Aorta (tissue), 5 donors: ENCODE measurements around the gene SULT6B1. TPM values are rescaled to one million over a fixed set of nuclear protein-coding genes. Genes with fewer than 3 reads are reported as not detected.
A peak's percentile ranks its signal among the peaks of the same experiment; 100 is the strongest.
"Not testable (repeated sequence)": the region's sequence is repeated elsewhere in the genome, so short reads cannot be mapped to it uniquely, and the experiment has no call there.

Source experiments
- ATAC-seq: fragments of 200-7000 bp; cut with Tn5 transposase; one replicate; pipeline ENCODE4 v1.9.1; 2022; ENCODE audit warnings: moderate library complexity; ENCODE audit not compliant: low FRiP score
- DNase-seq, 2 donors: peaks; one replicate each; pipeline ENCODE4 v3.0.0-alpha.2; 2020
- H3K27ac ChIP-seq, 2 donors: one replicate each; pipeline ENCODE4 v1.5.1; 2013; ENCODE audit warnings: low read length in 2 of 2, mild to moderate bottlenecking in 2 of 2, moderate library complexity in 2 of 2, control low read depth in 1 of 2, inconsistent platforms in 1 of 2, low read depth in 1 of 2
- H3K27me3 ChIP-seq, 2 donors: one replicate each; pipeline ENCODE4 v1.6.1; 2013; ENCODE audit warnings: control low read depth in 1 of 2, low read length in 1 of 2, mild to moderate bottlenecking in 1 of 2, moderate library complexity in 1 of 2; ENCODE audit not compliant: insufficient read depth in 2 of 2, control insufficient read depth in 1 of 2
- H3K36me3 ChIP-seq, 2 donors: one replicate each; pipeline ENCODE4 v1.6.1; 2013; ENCODE audit warnings: control low read depth in 1 of 2, low read length in 1 of 2, mild to moderate bottlenecking in 1 of 2; ENCODE audit not compliant: insufficient read depth in 2 of 2, control insufficient read depth in 1 of 2
- H3K4me1 ChIP-seq, 2 donors: one replicate each; pipeline ENCODE4 v1.6.1; 2013; ENCODE audit warnings: low read length in 2 of 2, control low read depth in 1 of 2, mild to moderate bottlenecking in 1 of 2, moderate library complexity in 1 of 2; ENCODE audit not compliant: insufficient read depth in 2 of 2, control insufficient read depth in 1 of 2
- H3K4me3 ChIP-seq, 2 donors: one replicate each; pipeline ENCODE4 v1.5.1; 2013; ENCODE audit warnings: low read length in 2 of 2, control low read depth in 1 of 2, mild to moderate bottlenecking in 1 of 2
- H3K9me3 ChIP-seq: one replicate; pipeline ENCODE4 v1.6.1; 2013; ENCODE audit warnings: mild to moderate bottlenecking, low read length; ENCODE audit not compliant: control insufficient read depth
- WGBS, 2 donors: extraction: QIAGEN DNeasy Blood & Tissue Kit; methylation state at CpG; one replicate each; pipeline ENCODE4 v1.1.7; 2013; 5-methylcytosine and 5-hydroxymethylcytosine counted together
- intact Hi-C, 2 donors: fragments of 100-400 bp; cut with DNase I; formaldehyde crosslinking; loops; one replicate each; pipeline versions ENCODE4 v1.14.2 to v1.15.0; 2022
- polyA plus RNA-seq, 2 donors: library from polyadenylated mRNA; stranded (reverse); fragments of 200-250 nt; gene quantifications; one replicate each; pipeline ENCODE4 v1.2.3, GENCODE V29; 2013
- total RNA-seq, 2 donors: library from RNA; stranded (reverse); fragmentation: NEBNext Ultra II Directional; extraction: Animal tissue kit (Norgen Biotek cat#: 25700); gene quantifications; one replicate each; pipeline ENCODE4 v1.2.1, GENCODE V29; 2021
- donor health status: healthy with polysubstance abuse.
- donor health status: Bipolar disorder and iron deficiency.
- donor health status: DM: no; HTN: no; CAD: no.
- donor health status: DM: no; HTN: no; CAD: no.
- donor health status: DM: yes; HTN: yes; CAD: no.

The SULT6B1 gene
- total and polyA plus RNA-seq, 4 donors, result not detected

DNA sequence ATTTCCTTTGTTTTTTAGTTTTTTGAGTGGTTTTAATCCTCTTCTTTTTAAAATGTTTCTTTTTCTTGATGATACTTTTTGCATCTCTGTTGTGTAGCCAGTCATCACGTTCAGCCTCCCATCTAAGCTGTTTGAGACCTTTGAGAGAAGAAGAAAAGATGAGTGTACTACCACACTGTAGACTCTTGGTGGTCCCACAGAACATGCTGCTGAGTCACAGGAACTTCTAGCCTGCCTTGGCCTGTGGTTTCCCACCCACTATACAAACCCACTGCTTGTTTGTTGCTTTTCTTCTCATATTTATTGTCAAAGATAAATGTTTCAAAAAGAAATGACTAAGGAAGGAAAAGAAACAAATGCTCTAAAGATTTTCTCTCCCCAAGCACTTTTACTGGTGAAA lies 13.3 kb upstream of the SULT6B1 start:
- ATAC-seq (no peak), DNase-seq (no peak)
- 94 to 95% methylated on average over 1 of the region's 1 CpG for WGBS, 2 donors
- Histone ChIP-seq H3K9me3 (peaks cover 2% of the 10 kb centered on the region), H3K4me3 (no peak overlapping the region), H3K36me3 (peaks cover 3 to 7% of the 10 kb centered on the region in 2 donors), H3K27ac (no peak overlapping the region), H3K27me3 (no peaks in the 10 kb centered on the region), H3K4me1 (no peaks in the 10 kb centered on the region)
- intact Hi-C loops, result no loop called here

DNA sequence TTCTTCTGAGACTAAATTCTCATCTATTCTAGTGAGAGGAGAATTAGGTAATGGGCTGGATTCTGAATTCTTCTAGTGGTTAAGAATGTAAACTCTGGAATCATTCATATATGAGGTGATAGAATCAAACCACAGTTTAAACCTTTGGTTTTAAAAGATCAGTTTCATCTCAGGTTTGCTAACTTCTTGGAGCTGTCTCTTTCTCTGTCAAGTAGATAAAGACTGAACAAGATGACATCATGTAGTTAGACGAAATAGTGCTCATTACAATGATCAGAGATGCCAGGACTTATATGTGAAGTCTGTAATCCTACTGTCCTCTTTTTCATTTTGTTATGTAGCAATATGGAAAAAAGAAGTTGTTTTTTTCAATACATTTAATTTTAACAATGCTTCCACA lies 12.7 kb upstream of the SULT6B1 start:
- Histone ChIP-seq H3K9me3 (peaks cover 2% of the 10 kb centered on the region), H3K4me3 (no peak overlapping the region), H3K27ac (no peak overlapping the region), H3K4me1 (no peaks in the 10 kb centered on the region), H3K27me3 (no peaks in the 10 kb centered on the region), H3K36me3 (peaks cover under 1 to 4% of the 10 kb centered on the region in 2 donors)
- ATAC-seq (no peak), DNase-seq (no peak)
- intact Hi-C loops, result no loop called here
- WGBS, 2 donors, result 74 to 76% methylated on average over 1 of the region's 1 CpG

DNA sequence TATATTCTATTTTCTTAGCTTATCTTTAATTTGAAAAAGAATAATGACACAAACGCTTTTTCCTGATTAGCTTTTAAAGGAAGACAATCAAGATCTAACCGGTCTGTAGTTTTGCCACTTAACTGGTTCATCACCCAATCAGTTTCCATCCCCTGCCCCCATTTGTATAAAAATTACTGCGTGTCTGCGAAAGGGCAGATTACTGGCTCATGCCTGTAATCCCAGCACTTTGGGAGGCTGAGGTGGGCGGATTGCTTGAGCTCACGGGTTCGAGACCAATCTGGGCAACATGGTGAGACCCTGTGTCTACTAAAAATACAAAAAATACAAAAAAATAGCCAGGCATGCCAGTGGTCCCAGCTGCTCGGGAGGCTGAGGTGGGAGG lies 10.2 kb upstream of the SULT6B1 start:
- DNase-seq (no peak), ATAC-seq (no peak)
- Histone ChIP-seq H3K9me3 (no peaks in the 10 kb centered on the region), H3K27ac (no peak overlapping the region), H3K27me3 (no peaks in the 10 kb centered on the region), H3K4me3 (no peak overlapping the region), H3K36me3 (peaks cover 0 to 1% of the 10 kb centered on the region in 2 donors), H3K4me1 (no peaks in the 10 kb centered on the region)
- intact Hi-C loops, result no loop called here
- WGBS, 2 donors, result 83 to 85% methylated on average over 8 of the region's 8 CpGs

DNA sequence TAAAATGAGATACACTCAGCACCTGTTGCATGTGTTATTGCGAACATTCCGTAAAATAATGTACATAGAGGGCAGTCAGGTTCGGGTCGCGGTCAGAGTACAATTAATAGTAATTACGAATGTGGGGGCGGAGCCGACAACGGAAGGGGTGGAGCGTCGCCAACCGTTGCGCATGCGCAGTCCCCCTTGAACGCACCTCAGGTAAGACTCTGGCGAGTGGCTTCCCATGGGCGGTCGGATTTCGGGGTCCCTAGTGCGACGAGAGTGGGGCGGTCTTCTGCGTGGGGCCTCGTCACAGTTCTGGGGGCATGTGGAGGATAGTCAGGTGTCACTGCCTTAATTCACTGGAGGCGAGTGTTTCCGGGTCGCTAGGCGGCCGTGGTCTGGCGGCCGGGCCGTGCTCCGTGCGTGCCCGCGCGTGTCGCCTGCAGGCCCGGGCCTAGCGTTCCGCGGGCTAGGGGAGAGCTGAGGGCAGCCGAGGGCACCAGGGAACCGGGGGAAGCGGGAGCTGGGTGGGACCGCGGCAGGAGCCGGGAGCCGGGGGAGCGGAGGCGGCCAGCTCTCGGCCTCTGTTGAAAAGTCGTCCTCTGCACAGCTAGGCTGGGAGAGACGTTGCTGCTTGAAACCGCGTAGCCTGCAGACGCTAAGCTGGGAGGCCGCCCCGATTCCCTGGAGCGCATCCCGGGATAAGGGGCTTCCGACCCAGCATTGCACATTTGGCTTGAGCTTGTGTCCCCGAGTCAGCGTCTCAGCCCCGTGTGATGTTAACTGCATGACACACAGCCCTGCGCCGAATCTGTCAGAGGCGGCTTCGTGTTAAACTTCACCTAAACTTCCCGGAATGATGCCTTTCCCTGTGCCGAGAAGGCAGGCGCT lies 8.1 kb upstream of the SULT6B1 start, which contains the start of gene CEBPZOS:
CEBPZOS (plus strand) TSS at position 177 of the 876 bp plus-strand sequence. CDS start 3,209 bp downstream, outside the sequence.
- Histone ChIP-seq H3K27me3 (no peaks in the 10 kb centered on the region), H3K9me3 (no peaks in the 10 kb centered on the region), H3K4me3 (peak within 1 kb of the TSS; percentile 62 to 74), H3K4me1 (no peaks in the 10 kb centered on the region), H3K36me3 (peaks cover 0 to 1% of the 10 kb centered on the region in 2 donors), H3K27ac (peak within 1 kb of the TSS; percentile 68 to 83)
- intact Hi-C loops, result no loop called here
- peak; percentile 87 to 95 for DNase-seq
- WGBS, 2 donors, result 1% methylated on average over 71 to 72 of the region's 72 CpGs
- peak; percentile 95 for ATAC-seq

DNA sequence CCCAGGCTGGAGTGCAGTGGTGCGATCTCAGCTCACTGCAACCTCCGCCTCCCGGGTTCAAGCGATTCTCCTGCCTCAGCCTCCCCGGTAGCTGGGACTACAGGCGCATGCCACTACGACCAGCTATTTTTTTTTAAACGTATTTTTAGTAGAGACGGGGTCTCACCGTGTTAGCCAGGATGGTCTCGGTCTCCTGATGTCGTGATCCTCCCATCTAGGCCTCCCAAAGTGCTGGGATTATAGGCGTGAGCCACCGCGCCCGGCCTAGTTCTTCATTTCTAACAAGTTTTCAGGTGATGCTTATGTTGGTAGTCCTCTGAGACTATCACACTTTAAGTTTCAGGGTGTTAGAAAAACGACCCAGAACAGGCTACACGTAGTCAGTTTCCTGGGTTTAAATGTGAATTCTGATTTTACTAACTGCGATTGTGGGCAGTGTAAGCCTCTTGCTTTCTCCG lies 7.4 kb upstream of the SULT6B1 start:
- ATAC-seq, H3K36me3 ChIP-seq, intact Hi-C loops, H3K9me3 ChIP-seq, H3K4me1 ChIP-seq, H3K27me3 ChIP-seq, DNase-seq: not testable (repeated sequence)
- Histone ChIP-seq H3K27ac (peak overlapping the region in 1 of 2 donors; percentile 83), H3K4me3 (peak overlapping the region; percentile 62 to 74)
- 83 to 84% methylated on average over 20 of the region's 20 CpGs for WGBS, 2 donors

DNA sequence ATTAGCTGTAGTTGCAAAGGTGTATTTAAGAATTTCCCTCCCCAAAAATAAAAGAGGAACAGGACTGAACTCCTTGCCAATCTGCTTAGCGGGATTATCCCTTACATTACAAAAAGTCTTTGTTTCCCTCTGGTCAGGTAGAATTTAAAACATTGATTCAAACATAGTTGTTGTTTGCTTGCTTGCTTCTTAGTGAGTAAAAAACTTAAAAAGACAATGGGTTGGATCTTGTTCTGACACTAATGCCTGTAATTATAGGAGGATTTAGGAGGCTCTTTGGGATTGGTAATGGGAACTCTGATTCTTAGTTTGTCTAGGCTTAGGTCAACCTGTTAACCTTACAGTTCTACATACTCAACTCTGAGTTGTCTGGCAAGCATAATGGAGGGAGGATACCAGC lies 4.1 kb upstream of the SULT6B1 start:
- intact Hi-C loops, result no loop called here
- 82 to 93% methylated on average over 1 of the region's 1 CpG for WGBS, 2 donors
- H3K4me1 ChIP-seq, result no peaks in the 10 kb centered on the region
- H3K27ac ChIP-seq, result no peak overlapping the region
- DNase-seq (no peak), ATAC-seq (no peak)
- H3K27me3 ChIP-seq, result no peaks in the 10 kb centered on the region
- no peaks in the 10 kb centered on the region for H3K9me3 ChIP-seq
- no peak overlapping the region for H3K4me3 ChIP-seq
- H3K36me3 ChIP-seq, result no peaks in the 10 kb centered on the region

DNA sequence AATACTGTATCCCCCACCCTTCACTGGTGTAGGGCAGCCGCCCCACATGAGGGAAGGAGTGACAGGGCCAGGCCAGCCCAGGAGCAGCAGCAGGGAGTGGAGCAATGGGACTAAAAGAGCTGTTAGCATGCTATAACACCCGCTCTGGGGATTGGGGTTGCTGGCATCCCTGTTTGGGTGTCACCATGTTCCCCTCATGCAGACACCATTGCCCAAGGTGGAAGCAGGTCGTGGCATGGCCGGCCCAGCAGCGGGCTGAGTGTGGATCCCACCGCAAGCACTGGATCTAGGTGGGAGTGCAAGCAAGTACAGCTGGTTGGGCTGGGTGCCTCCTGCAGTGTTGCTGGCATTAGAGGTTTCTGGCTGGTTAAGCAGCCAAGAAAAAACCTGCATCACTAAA lies 3.3 kb upstream of the SULT6B1 start:
- DNase-seq, result no peak
- Histone ChIP-seq H3K27me3 (no peaks in the 10 kb centered on the region), H3K9me3 (no peaks in the 10 kb centered on the region), H3K27ac (no peak overlapping the region), H3K4me3 (no peak overlapping the region), H3K36me3 (no peaks in the 10 kb centered on the region), H3K4me1 (no peaks in the 10 kb centered on the region)
- 75 to 78% methylated on average over 6 of the region's 6 CpGs for WGBS, 2 donors
- intact Hi-C loops, result no loop called here
- no peak for ATAC-seq

DNA sequence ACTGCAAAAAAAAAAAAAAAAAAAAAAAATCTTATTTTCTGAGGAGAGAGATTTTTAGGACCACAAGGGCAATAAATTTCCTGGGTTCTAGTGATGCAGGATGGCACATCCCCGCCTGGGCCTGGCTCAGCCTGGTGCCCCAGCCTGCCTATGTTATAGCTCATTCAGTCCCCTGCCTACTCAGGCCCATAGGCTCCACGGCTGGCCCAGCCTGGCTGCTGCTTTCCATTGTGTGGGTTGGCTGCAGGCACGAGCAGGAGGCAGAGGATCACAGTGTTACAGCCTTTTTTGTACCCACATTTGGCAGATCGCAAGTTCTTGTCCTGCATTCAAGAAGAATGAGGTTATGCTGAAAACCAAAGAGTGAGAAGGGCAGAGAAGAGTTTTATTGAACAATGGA lies 2.8 kb upstream of the SULT6B1 start:
- no peak overlapping the region for H3K27ac ChIP-seq
- ATAC-seq, result no peak
- no peaks in the 10 kb centered on the region for H3K36me3 ChIP-seq
- 36 to 38% methylated on average over 4 of the region's 4 CpGs for WGBS, 2 donors
- intact Hi-C loops, result no loop called here
- no peaks in the 10 kb centered on the region for H3K4me1 ChIP-seq
- no peaks in the 10 kb centered on the region for H3K27me3 ChIP-seq
- H3K4me3 ChIP-seq, result no peak overlapping the region
- DNase-seq, result no peak
- no peaks in the 10 kb centered on the region for H3K9me3 ChIP-seq

DNA sequence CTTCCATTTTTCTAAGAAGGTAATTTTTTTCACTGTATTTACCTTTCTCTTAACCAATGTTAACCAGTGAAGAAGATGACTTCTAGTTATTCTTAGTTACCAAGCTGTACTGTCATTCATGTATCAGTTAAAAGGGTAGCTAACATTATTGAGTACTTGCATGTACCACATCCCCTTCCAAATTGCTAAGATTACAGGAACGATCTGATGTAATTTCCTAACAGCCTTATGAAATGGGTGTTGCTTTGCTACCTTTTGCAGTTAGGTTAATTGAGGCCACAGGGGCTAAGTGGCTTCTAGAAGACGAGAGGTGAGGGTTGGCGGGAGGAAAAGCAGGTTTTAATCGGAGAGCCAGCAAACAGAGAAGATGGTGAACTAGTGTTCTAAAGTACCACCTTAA lies 1.8 kb upstream of the SULT6B1 start:
- ATAC-seq, result no peak
- WGBS, 2 donors, result 83 to 87% methylated on average over 4 of the region's 4 CpGs

More for the DNA sequence above, 1.8 kb upstream of the SULT6B1 start:
- intact Hi-C loops, result no loop called here
- H3K27me3 ChIP-seq, result no peaks in the 10 kb centered on the region
- H3K9me3 ChIP-seq, result no peaks in the 10 kb centered on the region
- no peak overlapping the region for H3K27ac ChIP-seq
- no peak for DNase-seq
- no peaks in the 10 kb centered on the region for H3K4me1 ChIP-seq
- H3K4me3 ChIP-seq, result no peak overlapping the region
- no peaks in the 10 kb centered on the region for H3K36me3 ChIP-seq
